ENCODE data around the gene CDK2.
A peak's percentile ranks its signal among the peaks of the same experiment; 100 is the strongest.

CDK2 gene

GRCh38 chr12:56004211-56004610 is 37.6 kb downstream of the CDK2 start:
- Histone ChIP-seq H2BK120ac (ENCODE audit: low read depth, low read length) (no peak overlapping the region), H3K9me3 (ENCODE audit: control insufficient read depth, low read length) (no peaks in the 10 kb centered on the region)
- WGBS = 94% methylated on average over 10 of the region's 10 CpGs

DNA sequence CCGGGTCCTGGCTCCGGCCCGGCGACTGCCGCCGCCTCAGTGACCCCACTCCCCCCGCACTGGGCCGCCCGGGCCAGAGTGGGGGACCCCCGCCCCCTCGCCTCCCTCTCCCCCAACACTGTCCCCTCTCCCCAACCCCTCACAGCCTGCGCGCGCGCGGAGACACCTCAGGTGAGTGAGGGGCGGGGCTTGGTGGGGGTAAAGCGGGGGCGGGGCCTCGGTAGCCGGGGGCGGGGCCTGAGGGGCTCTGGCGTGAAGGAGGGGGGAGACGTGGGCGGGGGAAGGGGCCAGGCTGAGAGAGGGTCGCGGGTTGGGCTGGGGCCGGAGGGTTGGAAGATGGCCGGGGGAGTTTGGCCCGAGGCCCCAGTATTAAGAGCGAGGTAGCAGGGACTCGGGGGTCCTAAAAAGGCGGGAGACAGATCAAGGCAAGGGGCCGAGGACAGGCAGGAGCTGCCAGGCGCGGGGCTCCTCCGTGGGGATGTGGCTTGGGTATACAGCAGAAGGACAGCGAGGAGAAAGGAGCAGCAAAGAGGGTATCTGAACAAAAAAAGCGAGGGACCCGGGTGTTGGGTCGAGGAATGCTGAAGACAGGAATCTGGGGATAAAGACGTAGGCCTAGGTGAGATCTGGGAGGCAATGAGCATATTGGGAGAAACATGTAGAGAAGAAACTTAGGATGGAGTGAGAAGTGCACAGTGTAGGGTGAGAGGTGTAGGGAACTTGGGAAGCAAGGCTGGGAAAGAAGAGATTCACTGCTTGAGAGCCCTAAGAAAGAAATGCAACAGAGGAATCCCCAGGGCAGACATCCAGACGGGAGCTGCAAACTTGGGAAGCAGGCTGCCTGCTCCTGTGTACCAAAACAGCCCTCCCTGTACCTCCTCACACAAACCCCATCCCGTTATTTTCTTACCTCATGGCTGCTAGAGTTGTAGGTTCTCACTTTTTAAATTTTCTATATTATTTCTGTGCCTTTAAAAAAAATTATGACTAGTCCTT is 41.2 kb downstream of the CDK2 start:
- peak overlapping the region; percentile 14 for H2BK5ac ChIP-seq (ENCODE audit: low read depth, low read length, poor library complexity, severe bottlenecking)
- H3K4me1 ChIP-seq (ENCODE audit: control insufficient read depth, insufficient read depth, low read depth, low read length) = peaks cover 5% of the 10 kb centered on the region
- peak overlapping the region; percentile 94 for H4K8ac ChIP-seq (ENCODE audit: low read length)
- peaks cover 7% of the 10 kb centered on the region for H3K79me1 ChIP-seq (replicated peaks; ENCODE audit: low read length, poor library complexity, severe bottlenecking)
- peak overlapping the region; percentile 93 for H3K4me2 ChIP-seq (ENCODE audit: low read length, poor library complexity, severe bottlenecking)
- H3K4ac ChIP-seq (ENCODE audit: low read depth in 1 of 2, low read length in 2 of 2) = peak overlapping the region; percentile 46 to 86
- H2BK15ac ChIP-seq (ENCODE audit: low read depth, poor library complexity, severe bottlenecking) = peak overlapping the region; percentile 91
- WGBS = under 1% methylated on average over 25 of the region's 44 CpGs
- no peak overlapping the region for H3K23ac ChIP-seq (ENCODE audit: low read length in 2 of 2)
- H3K9ac ChIP-seq (ENCODE audit: low read length) = peak overlapping the region; percentile 89
- H3K27ac ChIP-seq (ENCODE audit: low read length, poor library complexity, severe bottlenecking) = peak overlapping the region; percentile 30
- H2BK120ac ChIP-seq (ENCODE audit: low read depth, low read length) = peak overlapping the region; percentile 87
- peaks cover 17 to 20% of the 10 kb centered on the region in 2 experiments for H3K36me3 ChIP-seq (ENCODE audit: control insufficient read depth in 1 of 2, insufficient read depth in 2 of 2, low read depth in 1 of 2, low read length in 2 of 2)
- H2AK5ac ChIP-seq (ENCODE audit: low read length, severe bottlenecking) = no peak overlapping the region
- peak overlapping the region in 1 of 2 experiments; percentile 73 for H2BK12ac ChIP-seq (ENCODE audit: low read length in 2 of 2)
- peak; percentile 33 for DNase-seq
- H3K18ac ChIP-seq (ENCODE audit: low read depth in 1 of 2, low read length in 2 of 2) = peak overlapping the region; percentile 67 to 79
- peak overlapping the region; percentile 79 to 88 for H3K4me3 ChIP-seq (ENCODE audit: insufficient read depth in 1 of 2, low read depth in 1 of 2, low read length in 2 of 2)
- no peak overlapping the region for H4K91ac ChIP-seq (ENCODE audit: low read length)
- peak overlapping the region; percentile 73 for H2AFZ ChIP-seq (ENCODE audit: low read depth, low read length)
- no peaks in the 10 kb centered on the region for H3K27me3 ChIP-seq (ENCODE audit: control insufficient read depth in 1 of 2, insufficient read depth in 1 of 2, low read length in 2 of 2)
- no peak overlapping the region for H3K14ac ChIP-seq (ENCODE audit: low read length in 2 of 2)
- H3K9me3 ChIP-seq (ENCODE audit: control insufficient read depth, low read length) = no peaks in the 10 kb centered on the region

More at GRCh38 chr12:56004211-56004610, 37.6 kb downstream of the CDK2 start:
- no peak overlapping the region for H3K27ac ChIP-seq (ENCODE audit: low read length, poor library complexity, severe bottlenecking)
- H3K4ac ChIP-seq (ENCODE audit: low read depth in 1 of 2, low read length in 2 of 2) = no peak overlapping the region
- no peak overlapping the region for H2AK5ac ChIP-seq (ENCODE audit: low read length, severe bottlenecking)
- no peak overlapping the region for H2AFZ ChIP-seq (ENCODE audit: low read depth, low read length)
- DNase-seq = no peak
- no peaks in the 10 kb centered on the region for H3K27me3 ChIP-seq (ENCODE audit: control insufficient read depth in 1 of 2, insufficient read depth in 1 of 2, low read length in 2 of 2)
- no peak overlapping the region for H4K8ac ChIP-seq (ENCODE audit: low read length)
- H3K14ac ChIP-seq (ENCODE audit: low read length in 2 of 2) = no peak overlapping the region
- H3K79me1 ChIP-seq (replicated peaks; ENCODE audit: low read length, poor library complexity, severe bottlenecking) = peaks cover 9% of the 10 kb centered on the region
- H2BK5ac ChIP-seq (ENCODE audit: low read depth, low read length, poor library complexity, severe bottlenecking) = no peak overlapping the region
- no peak overlapping the region for H2BK15ac ChIP-seq (ENCODE audit: low read depth, poor library complexity, severe bottlenecking)
- H4K91ac ChIP-seq (ENCODE audit: low read length) = no peak overlapping the region
- no peak overlapping the region for H3K9ac ChIP-seq (ENCODE audit: low read length)
- H3K4me1 ChIP-seq (ENCODE audit: control insufficient read depth, insufficient read depth, low read depth, low read length) = peaks cover 13% of the 10 kb centered on the region
- no peak overlapping the region for H3K4me2 ChIP-seq (ENCODE audit: low read length, poor library complexity, severe bottlenecking)
- no peak overlapping the region for H2BK12ac ChIP-seq (ENCODE audit: low read length in 2 of 2)
- no peak overlapping the region for H3K23ac ChIP-seq (ENCODE audit: low read length in 2 of 2)
- peaks cover 25 to 26% of the 10 kb centered on the region in 2 experiments for H3K36me3 ChIP-seq (ENCODE audit: control insufficient read depth in 1 of 2, insufficient read depth in 2 of 2, low read depth in 1 of 2, low read length in 2 of 2)
- H3K4me3 ChIP-seq (ENCODE audit: insufficient read depth in 1 of 2, low read depth in 1 of 2, low read length in 2 of 2) = no peak overlapping the region
- H3K18ac ChIP-seq (ENCODE audit: low read depth in 1 of 2, low read length in 2 of 2) = no peak overlapping the region

- Histone ChIP-seq H2BK12ac (ENCODE audit: low read length in 2 of 2) (no peak overlapping the region), H4K8ac (ENCODE audit: low read length) (no peak overlapping the region), H3K27ac (ENCODE audit: low read length, poor library complexity, severe bottlenecking) (no peak overlapping the region), H3K14ac (ENCODE audit: low read length in 2 of 2) (no peak overlapping the region), H3K18ac (ENCODE audit: low read depth in 1 of 2, low read length in 2 of 2) (no peak overlapping the region), H3K23ac (ENCODE audit: low read length in 2 of 2) (no peak overlapping the region), H3K4me3 (ENCODE audit: insufficient read depth in 1 of 2, low read depth in 1 of 2, low read length in 2 of 2) (no peak overlapping the region), H3K79me1 (replicated peaks; ENCODE audit: low read length, poor library complexity, severe bottlenecking) (peaks cover 4% of the 10 kb centered on the region), H3K36me3 (ENCODE audit: control insufficient read depth in 1 of 2, insufficient read depth in 2 of 2, low read depth in 1 of 2, low read length in 2 of 2) (peaks cover 0 to 6% of the 10 kb centered on the region in 2 experiments), H3K4me2 (ENCODE audit: low read length, poor library complexity, severe bottlenecking) (no peak overlapping the region), H2BK15ac (ENCODE audit: low read depth, poor library complexity, severe bottlenecking) (no peak overlapping the region), H2AFZ (ENCODE audit: low read depth, low read length) (no peak overlapping the region), H3K9ac (ENCODE audit: low read length) (no peak overlapping the region), H3K27me3 (ENCODE audit: control insufficient read depth in 1 of 2, insufficient read depth in 1 of 2, low read length in 2 of 2) (no peaks in the 10 kb centered on the region), H3K4me1 (ENCODE audit: control insufficient read depth, insufficient read depth, low read depth, low read length) (peaks cover 5% of the 10 kb centered on the region), H2AK5ac (ENCODE audit: low read length, severe bottlenecking) (no peak overlapping the region), H4K91ac (ENCODE audit: low read length) (no peak overlapping the region), H2BK5ac (ENCODE audit: low read depth, low read length, poor library complexity, severe bottlenecking) (no peak overlapping the region), H2BK120ac (ENCODE audit: low read depth, low read length) (no peak overlapping the region), H3K4ac (ENCODE audit: low read depth in 1 of 2, low read length in 2 of 2) (no peak overlapping the region), H3K9me3 (ENCODE audit: control insufficient read depth, low read length) (no peaks in the 10 kb centered on the region)
- no peak for DNase-seq
- WGBS = 25% methylated on average over 1 of the region's 2 CpGs
These were observed 43.5 kb downstream of the CDK2 start for GRCh38 chr12:56010111-56010570.

- Histone ChIP-seq H3K4ac (ENCODE audit: low read depth in 1 of 2, low read length in 2 of 2) (peak overlapping the region in 1 of 2 experiments; percentile 10), H3K27ac (ENCODE audit: low read length, poor library complexity, severe bottlenecking) (no peak overlapping the region), H3K14ac (ENCODE audit: low read length in 2 of 2) (no peak overlapping the region), H2BK5ac (ENCODE audit: low read depth, low read length, poor library complexity, severe bottlenecking) (no peak overlapping the region), H2BK120ac (ENCODE audit: low read depth, low read length) (no peak overlapping the region), H3K27me3 (ENCODE audit: control insufficient read depth in 1 of 2, insufficient read depth in 1 of 2, low read length in 2 of 2) (no peaks in the 10 kb centered on the region), H3K9me3 (ENCODE audit: control insufficient read depth, low read length) (no peaks in the 10 kb centered on the region), H4K91ac (ENCODE audit: low read length) (no peak overlapping the region), H3K9ac (ENCODE audit: low read length) (no peak overlapping the region), H2AK5ac (ENCODE audit: low read length, severe bottlenecking) (no peak overlapping the region), H4K8ac (ENCODE audit: low read length) (no peak overlapping the region), H3K23ac (ENCODE audit: low read length in 2 of 2) (no peak overlapping the region), H3K4me1 (ENCODE audit: control insufficient read depth, insufficient read depth, low read depth, low read length) (peaks cover 5% of the 10 kb centered on the region), H2AFZ (ENCODE audit: low read depth, low read length) (no peak overlapping the region), H3K18ac (ENCODE audit: low read depth in 1 of 2, low read length in 2 of 2) (no peak overlapping the region), H2BK15ac (ENCODE audit: low read depth, poor library complexity, severe bottlenecking) (no peak overlapping the region), H3K36me3 (ENCODE audit: control insufficient read depth in 1 of 2, insufficient read depth in 2 of 2, low read depth in 1 of 2, low read length in 2 of 2) (peaks cover 0 to 6% of the 10 kb centered on the region in 2 experiments), H3K4me3 (ENCODE audit: insufficient read depth in 1 of 2, low read depth in 1 of 2, low read length in 2 of 2) (no peak overlapping the region), H2BK12ac (ENCODE audit: low read length in 2 of 2) (no peak overlapping the region), H3K4me2 (ENCODE audit: low read length, poor library complexity, severe bottlenecking) (no peak overlapping the region), H3K79me1 (replicated peaks; ENCODE audit: low read length, poor library complexity, severe bottlenecking) (peaks cover 4% of the 10 kb centered on the region)
- peak; percentile 22 for DNase-seq
- WGBS = no CpG with 5 or more reads among the region's 2 CpGs
These were observed 45.0 kb downstream of the CDK2 start for GRCh38 chr12:56011509-56012090.

Measured in mesenchymal stem cell (in vitro differentiated cells and primary cell).